A549 (cell line): Measurements from ENCODE around the gene MAST3. TPM values are rescaled to one million over a fixed set of nuclear protein-coding genes. Genes with fewer than 3 reads are reported as not detected.
"Not testable (repeated sequence)": the region's sequence is repeated elsewhere in the genome, so short reads cannot be mapped to it uniquely, and the experiment has no call there.

Experiments used
- ATAC-seq, 2 experiments: fragments of 200-7000 bp in 1 of 2; fragments of >200 bp in 1 of 2; cut with Nextera tagmentation in 1 of 2; cut with Tn5 transposase in 1 of 2; 3 replicates each; pipeline versions ENCODE4 v1.8.0 to v1.9.1; 2018 to 2020; ENCODE audit warnings: mild to moderate bottlenecking in 1 of 2, moderate library complexity in 1 of 2
- CTCF ChIA-PET: fragments of 300-600 bp; sonication (Branson Sonifier 250); formaldehyde crosslinking; extraction: SDS; loops from one replicate; lab custom pipeline; 2021; ENCODE audit warnings: antibody characterized with exemption, inconsistent platforms; lab: Yijun Ruan, JAX
- POLR2A ChIA-PET: fragments of 350-600 bp; formaldehyde crosslinking; extraction: SDS; loops from one replicate; lab custom pipeline; 2021; ENCODE audit warnings: antibody characterized with exemption, inconsistent platforms; lab: Yijun Ruan, JAX
- DNase-seq, 2 experiments: peaks; one replicate each; pipeline versions ENCODE4 v3.0.0 to v3.0.0-alpha.2; 2011 to 2016; ENCODE audit warnings: low read depth in 1 of 2, low spot score in 1 of 2
- FAIRE-seq: peaks from 2 replicates; lab custom pipeline; 2011; peaks lifted over from hg19 to GRCh38; lab: Jason Lieb, UNC
- H3K27ac ChIP-seq, 2 experiments: fragments of >200 bp; sonication (Bioruptor Twin); formaldehyde crosslinking; 3 replicates each; pipeline ENCODE4 v1.5.1; 2016 to 2017
- H3K4me1 ChIP-seq: fragments of >200 bp; sonication (Bioruptor Twin); formaldehyde crosslinking; 3 replicates; pipeline ENCODE4 v1.6.1; 2016
- H3K4me2 ChIP-seq: fragments of >200 bp; sonication (Bioruptor Twin); formaldehyde crosslinking; 3 replicates; pipeline ENCODE4 v1.6.1; 2016
- H3K4me3 ChIP-seq: fragments of >200 bp; sonication (Bioruptor Twin); formaldehyde crosslinking; 3 replicates; pipeline ENCODE4 v1.5.1; 2016
- H3K9me3 ChIP-seq: fragments of >200 bp; sonication (Bioruptor Twin); formaldehyde crosslinking; 3 replicates; pipeline ENCODE4 v1.6.1; 2016
- BHLHE40 ChIP-seq: IDR thresholded peaks from 2 replicates; pipeline ENCODE4 v1.6.1; 2012; ENCODE audit warnings: low read depth, low read length, inconsistent platforms
- CEBPB ChIP-seq, 2 experiments: fragments of >200 bp in 1 of 2; sonication (Bioruptor Twin) in 1 of 2; formaldehyde crosslinking in 1 of 2; IDR thresholded peaks; 2 replicates each; pipeline ENCODE4 v1.6.1; 2012 to 2016
- FOSB ChIP-seq: fragments of 250-450 bp; sonication (Bioruptor Pico); IDR thresholded peaks from 2 replicates; pipeline ENCODE4 v1.5.0; 2020; ENCODE audit warnings: mild to moderate bottlenecking, moderate library complexity
- FOSL2 ChIP-seq, 2 experiments: fragments of 450-650 bp in 1 of 2; fragments of >200 bp in 1 of 2; sonication (Bioruptor Twin) in 1 of 2; formaldehyde crosslinking; IDR thresholded peaks; 2 replicates each; pipeline versions ENCODE4 v1.5.0 to v1.6.1; 2016 to 2020; ENCODE audit warnings: mild to moderate bottlenecking in 1 of 2, moderate library complexity in 1 of 2
- FOXS1 ChIP-seq: fragments of 250-450 bp; sonication (Bioruptor Pico); IDR thresholded peaks from 2 replicates; pipeline ENCODE4 v1.5.0; 2020; ENCODE audit warnings: mild to moderate bottlenecking, moderate library complexity
- HEYL ChIP-seq: fragments of 250-450 bp; sonication (Bioruptor Pico); IDR thresholded peaks from 2 replicates; pipeline ENCODE4 v1.8.0; 2021; ENCODE audit warnings: mild to moderate bottlenecking, moderate library complexity
- HOXA7 ChIP-seq: fragments of 250-450 bp; sonication (Bioruptor Pico); IDR thresholded peaks from 2 replicates; pipeline ENCODE4 v1.5.0; 2020; ENCODE audit warnings: mild to moderate bottlenecking, moderate library complexity
- NPAS2 ChIP-seq: fragments of 250-450 bp; sonication (Bioruptor Pico); IDR thresholded peaks from 2 replicates; pipeline ENCODE4 v1.8.0; 2022; ENCODE audit warnings: mild to moderate bottlenecking, moderate library complexity, borderline replicate concordance
- POLR2AphosphoS2 ChIP-seq: conservative IDR thresholded peaks from 2 replicates; pipeline ENCODE4 v1.6.1; 2012; ENCODE audit warnings: low read length, improper control_type of control experiment, inconsistent platforms
- RARB ChIP-seq: fragments of 250-450 bp; sonication (Bioruptor Pico); IDR thresholded peaks from 2 replicates; pipeline ENCODE4 v1.8.0; 2021; ENCODE audit warnings: mild to moderate bottlenecking, moderate library complexity
- RCOR1 ChIP-seq: fragments of 150-350 bp; IDR thresholded peaks from 2 replicates; pipeline ENCODE4 v1.6.1; 2014; ENCODE audit warnings: antibody characterized with exemption, low read length, low read depth
- WGBS: methylation state at CpG from one replicate; pipeline ENCODE4 v1.1.6; 2017; ENCODE audit errors: missing lambda C conversion rate; 5-methylcytosine and 5-hydroxymethylcytosine counted together
- polyA plus RNA-seq, 4 experiments: library from polyadenylated mRNA; depleted of rRNA in 3 of 4; stranded (reverse); fragments of >200 nt; fragmentation: RNase III in 1 of 4; extraction: RNeasy Plus Mini Kit Qiagen cat#74134 plus additional on column Dnase treatment in 1 of 4; gene quantifications; 2 replicates in 3 of 4; 3 replicates in 1 of 4; pipeline ENCODE4 v1.2.3, GENCODE V29; 2011 to 2017
- TF ChIP-seq, protein P1 (sequence below): IDR thresholded peaks from 2 replicates; pipeline ENCODE4 v1.6.1; 2012
- TF ChIP-seq, protein P2 (sequence below): fragments of 150-350 bp; IDR thresholded peaks from 2 replicates; pipeline ENCODE4 v1.6.1; 2014; ENCODE audit warnings: low read depth, mild to moderate bottlenecking, low read length
- TF ChIP-seq, protein P3 (sequence below): fragments of 250-450 bp; sonication (Bioruptor Pico); IDR thresholded peaks from 2 replicates; pipeline ENCODE4 v1.5.0; 2021; ENCODE audit warnings: mild to moderate bottlenecking, moderate library complexity, borderline replicate concordance

MAST3 gene
- polyA plus RNA-seq, 2 of the 4 experiments (the other 2 are of a cell fraction) = 1.3 to 2.5 TPM

DNA sequence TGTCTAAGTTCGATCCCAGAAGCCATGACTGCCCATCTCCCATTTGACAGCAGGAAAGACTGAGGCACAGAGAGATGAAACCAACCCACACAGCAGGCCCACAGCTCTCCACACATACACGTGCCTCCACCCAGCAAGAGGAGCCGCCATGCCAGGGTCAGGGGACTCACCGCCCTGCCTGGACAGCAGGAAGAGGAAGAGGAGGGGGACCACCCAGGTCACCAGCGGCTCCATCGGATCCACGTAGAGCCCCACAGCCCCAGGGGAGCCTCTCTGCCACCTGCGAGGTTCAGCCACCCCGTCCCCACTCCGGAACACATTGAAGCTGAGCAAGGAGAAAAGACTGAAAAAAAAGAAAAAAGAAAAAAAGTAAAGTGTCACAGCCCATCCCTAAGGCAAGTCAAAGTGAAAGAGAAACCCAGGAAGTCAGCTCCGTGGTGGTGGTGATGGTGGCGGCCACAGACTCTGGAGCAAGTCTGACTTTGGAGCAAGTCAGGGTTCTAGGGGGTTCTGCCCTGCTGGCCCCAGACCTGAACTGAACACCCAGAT, 10.9 kb upstream of the MAST3 start, which contains the start of gene IL12RB1:
Gene IL12RB1 (minus strand): TSS at position 345 of the 549 bp plus-strand sequence. CDS start 111 bp downstream, at position 234.
- Histone ChIP-seq H3K4me1 (no peaks in the 10 kb centered on the region), H3K27ac (no peak within 1 kb of the TSS), H3K4me2 (no peak within 1 kb of the TSS), H3K9me3 (no peaks in the 10 kb centered on the region)
- 71% methylated on average over 10 of the region's 12 CpGs for whole genome bisulfite sequencing
- no peak for TF ChIP-seq HOXA7
- TF ChIP-seq RCOR1 = no peak
- TF ChIP-seq, all 56 proteins: peak for 0
- ChIA-PET CTCF (interaction anchor here (0.7 kb wide), 3 partner anchors 27 to 302 kb away, joined by 3 read pairs; no protein-coding TSS in a partner anchor), POLR2A (no interaction called here)
- DNase-seq (no peak), ATAC-seq (no peak), FAIRE-seq (no peak)
- H3K4me3 ChIP-seq = no peak within 1 kb of the TSS

DNA sequence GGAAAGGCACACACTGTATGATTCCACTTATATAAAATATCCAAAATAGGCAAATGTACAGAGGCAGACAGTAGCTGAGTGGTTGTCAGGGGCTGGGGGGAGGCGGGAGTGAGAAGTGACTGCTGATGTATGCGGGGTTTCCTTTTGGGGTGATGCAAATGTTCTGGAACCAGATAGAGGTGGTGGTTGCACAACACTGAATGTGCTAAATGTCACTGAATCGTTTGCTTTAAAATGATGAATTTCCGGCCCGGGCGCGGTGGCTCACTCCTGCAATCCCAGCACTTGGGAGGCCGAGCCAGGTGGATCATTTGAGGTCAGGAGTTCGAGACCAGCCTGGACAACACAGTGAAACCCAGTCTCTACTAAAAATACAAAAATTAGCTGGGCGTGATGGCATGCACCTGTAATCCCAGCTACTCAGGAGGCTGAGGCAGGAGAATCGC, 8.5 kb upstream of the MAST3 start:
- WGBS = 62% methylated on average over 11 of the region's 11 CpGs

DNA sequence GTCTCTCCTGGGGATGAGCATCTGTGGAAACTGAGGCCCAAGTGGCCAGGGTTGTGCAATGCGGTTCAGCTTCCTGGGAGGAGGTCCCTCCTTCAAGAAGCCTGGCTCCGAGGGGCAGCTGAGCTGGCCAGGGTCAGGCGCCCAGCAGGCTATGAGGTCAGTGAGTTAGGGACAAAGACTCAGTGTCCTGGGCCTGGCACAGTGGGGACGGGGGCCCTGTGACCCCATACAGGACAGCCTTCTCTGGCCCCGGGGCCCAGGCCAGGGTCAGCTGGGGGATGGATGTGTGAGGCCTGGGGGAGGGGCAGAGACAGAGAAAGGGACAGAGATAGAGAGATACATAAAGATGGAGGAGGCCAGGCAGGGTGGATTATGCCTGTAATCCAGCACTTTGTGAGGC, 7.9 kb upstream of the MAST3 start:
- TF ChIP-seq RARB (CRISPR knock-in tag) (no peak), BHLHE40 (no peak), FOSL2 (IDR thresholded peaks at IDR 0.05) (no peak), FOSL2 (CRISPR knock-in tag; IDR thresholded peaks at IDR 0.05) (no peak), POLR2AphosphoS2 (no peak), NPAS2 (CRISPR knock-in tag) (no peak), HEYL (no peak), FOSB (CRISPR knock-in tag) (no peak), RCOR1 (no peak), FOXS1 (CRISPR knock-in tag) (no peak), CEBPB (IDR thresholded peaks at IDR 0.05) (no peak)
- TF ChIP-seq, protein P1, sequence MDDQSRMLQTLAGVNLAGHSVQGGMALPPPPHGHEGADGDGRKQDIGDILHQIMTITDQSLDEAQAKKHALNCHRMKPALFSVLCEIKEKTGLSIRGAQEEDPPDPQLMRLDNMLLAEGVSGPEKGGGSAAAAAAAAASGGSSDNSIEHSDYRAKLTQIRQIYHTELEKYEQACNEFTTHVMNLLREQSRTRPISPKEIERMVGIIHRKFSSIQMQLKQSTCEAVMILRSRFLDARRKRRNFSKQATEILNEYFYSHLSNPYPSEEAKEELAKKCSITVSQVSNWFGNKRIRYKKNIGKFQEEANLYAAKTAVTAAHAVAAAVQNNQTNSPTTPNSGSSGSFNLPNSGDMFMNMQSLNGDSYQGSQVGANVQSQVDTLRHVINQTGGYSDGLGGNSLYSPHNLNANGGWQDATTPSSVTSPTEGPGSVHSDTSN = no peak
- TF ChIP-seq, protein P2, sequence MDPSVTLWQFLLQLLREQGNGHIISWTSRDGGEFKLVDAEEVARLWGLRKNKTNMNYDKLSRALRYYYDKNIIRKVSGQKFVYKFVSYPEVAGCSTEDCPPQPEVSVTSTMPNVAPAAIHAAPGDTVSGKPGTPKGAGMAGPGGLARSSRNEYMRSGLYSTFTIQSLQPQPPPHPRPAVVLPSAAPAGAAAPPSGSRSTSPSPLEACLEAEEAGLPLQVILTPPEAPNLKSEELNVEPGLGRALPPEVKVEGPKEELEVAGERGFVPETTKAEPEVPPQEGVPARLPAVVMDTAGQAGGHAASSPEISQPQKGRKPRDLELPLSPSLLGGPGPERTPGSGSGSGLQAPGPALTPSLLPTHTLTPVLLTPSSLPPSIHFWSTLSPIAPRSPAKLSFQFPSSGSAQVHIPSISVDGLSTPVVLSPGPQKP = no peak
- TF ChIP-seq, protein P3, sequence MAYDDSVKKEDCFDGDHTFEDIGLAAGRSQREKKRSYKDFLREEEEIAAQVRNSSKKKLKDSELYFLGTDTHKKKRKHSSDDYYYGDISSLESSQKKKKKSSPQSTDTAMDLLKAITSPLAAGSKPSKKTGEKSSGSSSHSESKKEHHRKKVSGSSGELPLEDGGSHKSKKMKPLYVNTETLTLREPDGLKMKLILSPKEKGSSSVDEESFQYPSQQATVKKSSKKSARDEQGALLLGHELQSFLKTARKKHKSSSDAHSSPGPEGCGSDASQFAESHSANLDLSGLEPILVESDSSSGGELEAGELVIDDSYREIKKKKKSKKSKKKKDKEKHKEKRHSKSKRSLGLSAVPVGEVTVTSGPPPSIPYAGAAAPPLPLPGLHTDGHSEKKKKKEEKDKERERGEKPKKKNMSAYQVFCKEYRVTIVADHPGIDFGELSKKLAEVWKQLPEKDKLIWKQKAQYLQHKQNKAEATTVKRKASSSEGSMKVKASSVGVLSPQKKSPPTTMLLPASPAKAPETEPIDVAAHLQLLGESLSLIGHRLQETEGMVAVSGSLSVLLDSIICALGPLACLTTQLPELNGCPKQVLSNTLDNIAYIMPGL = no peak
- FAIRE-seq (no peak), ATAC-seq (peak in 1 of 2 experiments; percentile 39; a peak in 1 of 6 replicates), DNase-seq (no peak)
- ChIA-PET POLR2A (no interaction called here), CTCF (interaction anchor here (1.8 kb wide), 1 partner anchor 21 kb away, joined by 6 read pairs; no protein-coding TSS in a partner anchor)
- H3K4me2 ChIP-seq = no peak overlapping the region
- H3K9me3 ChIP-seq = no peaks in the 10 kb centered on the region
- no peak overlapping the region for H3K4me3 ChIP-seq
- H3K4me1 ChIP-seq = no peaks in the 10 kb centered on the region
- 87% methylated on average over 3 of the region's 5 CpGs for WGBS
- H3K27ac ChIP-seq = no peak overlapping the region

More for the DNA sequence above, 8.5 kb upstream of the MAST3 start:
- ChIA-PET CTCF (interaction anchor here (1.8 kb wide), 1 partner anchor 21 kb away, joined by 6 read pairs; no protein-coding TSS in a partner anchor), POLR2A (interaction anchor here (0.7 kb wide), 1 partner anchor 9 kb away, joined by 4 read pairs; the partner anchor contains the start of gene MAST3)
- not testable (repeated sequence) for H3K4me1 ChIP-seq, FAIRE-seq, H3K27ac ChIP-seq, H3K4me3 ChIP-seq, H3K4me2 ChIP-seq, ATAC-seq, H3K9me3 ChIP-seq, DNase-seq
